ENCODE measurements around the gene ZNF14.
"Not testable (repeated sequence)": the region's sequence is repeated elsewhere in the genome, so short reads cannot be mapped to it uniquely, and the experiment has no call there.

ZNF14 gene

GRCh38 chr19:19687090-19687489, 45.8 kb downstream of the ZNF14 start:
- no peak for DNase-seq (ENCODE audit: low read depth)

- DNase-seq (ENCODE audit: low read depth): no peak
Measured at GRCh38 chr19:19686580-19686979, 46.3 kb downstream of the ZNF14 start.

GRCh38 chr19:19686119-19686518, 46.8 kb downstream of the ZNF14 start:
- not testable (repeated sequence) for DNase-seq (ENCODE audit: low read depth)

GRCh38 chr19:19679176-19680073, 53.5 kb downstream of the ZNF14 start:
- DNase-seq (ENCODE audit: low read depth): no peak

GRCh38 chr19:19677579-19677978, 55.3 kb downstream of the ZNF14 start:
- DNase-seq (ENCODE audit: low read depth): no peak

GRCh38 chr19:19674315-19674714, 58.6 kb downstream of the ZNF14 start:
- DNase-seq (ENCODE audit: low read depth): no peak

- DNase-seq (ENCODE audit: low read depth): no peak
Measured at GRCh38 chr19:19672816-19673215, 60.1 kb downstream of the ZNF14 start.

- no peak for DNase-seq (ENCODE audit: low read depth)
Measured at GRCh38 chr19:19670070-19670551, 62.8 kb downstream of the ZNF14 start.

- peak; percentile 76 for DNase-seq (ENCODE audit: low read depth)
Measured at GRCh38 chr19:19668230-19669012, 64.5 kb downstream of the ZNF14 start, which contains the start of gene ZNF101. Gene ZNF101 (plus strand): TSS chr19:19668839. CDS start chr19:19668964, 125 bp downstream.

- not testable (repeated sequence) for DNase-seq (ENCODE audit: low read depth)
Measured at GRCh38 chr19:19665420-19665948, 67.4 kb downstream of the ZNF14 start.

- DNase-seq (ENCODE audit: low read depth): peak; percentile 94
Measured at GRCh38 chr19:19663256-19664120, 69.4 kb downstream of the ZNF14 start, which contains the start of gene ATP13A1. Gene ATP13A1 (minus strand): TSS chr19:19663676. CDS start chr19:19663666, 10 bp downstream.

- DNase-seq (ENCODE audit: low read depth): no peak
Measured at GRCh38 chr19:19662871-19663255, 70.0 kb downstream of the ZNF14 start.

GRCh38 chr19:19662344-19662743, 70.6 kb downstream of the ZNF14 start:
- no peak for DNase-seq (ENCODE audit: low read depth)

- DNase-seq (ENCODE audit: low read depth): no peak
Measured at GRCh38 chr19:19661675-19662251, 71.1 kb downstream of the ZNF14 start.

- DNase-seq (ENCODE audit: low read depth): no peak
Measured at GRCh38 chr19:19661141-19661674, 71.7 kb downstream of the ZNF14 start.
